IMR-90 (cell line): ENCODE results near the gene IBA57. TPM values are rescaled to one million over a fixed set of nuclear protein-coding genes. Genes with fewer than 3 reads are reported as not detected.

Source experiments
- ATAC-seq: fragments of 200-7000 bp; cut with Tn5 transposase; 2 replicates; pipeline ENCODE4 v1.9.1; 2020; ENCODE audit warnings: low read depth, mild to moderate bottlenecking, moderate library complexity
- BruUV-seq: library from RNA; stranded (reverse); fragments of 400-500 nt; replicated peaks from 2 replicates; lab custom pipeline; 2021; lab: Mats Ljungman, UMichigan
- CTCF ChIA-PET: fragments of 300-600 bp; formaldehyde crosslinking; extraction: SDS; loops from one replicate; lab custom pipeline; 2021; ENCODE audit warnings: antibody characterized with exemption; lab: Yijun Ruan, JAX
- POLR2A ChIA-PET: fragments of 300-600 bp; sonication (Branson Sonifier 250); formaldehyde crosslinking; loops from one replicate; lab custom pipeline; 2022; ENCODE audit warnings: antibody characterized with exemption; ENCODE audit not compliant: unreplicated experiment; lab: Charles Lee
- DNase-seq: peaks from one replicate; pipeline ENCODE4 v3.0.0; 2013
- H2AFZ ChIP-seq: replicated peaks from 2 replicates; pipeline ENCODE3; 2013; ENCODE audit warnings: low read length, mild to moderate bottlenecking; ENCODE audit not compliant: poor library complexity
- H2AK5ac ChIP-seq: 2 replicates; pipeline ENCODE4 v1.6.1; 2013; ENCODE audit warnings: low read depth, low read length, inconsistent platforms
- H2AK9ac ChIP-seq: replicated peaks from 2 replicates; pipeline ENCODE3; 2013; ENCODE audit warnings: mild to moderate bottlenecking, low read depth, low read length, moderate library complexity; ENCODE audit not compliant: poor library complexity
- H2BK120ac ChIP-seq: 2 replicates; pipeline ENCODE4 v1.6.1; 2013; ENCODE audit warnings: low read depth, low read length, inconsistent platforms
- H2BK15ac ChIP-seq: 3 replicates; pipeline ENCODE4 v1.6.1; 2013; ENCODE audit warnings: low read depth, low read length, inconsistent platforms
- H2BK20ac ChIP-seq: 2 replicates; pipeline ENCODE4 v1.6.1; 2013; ENCODE audit warnings: low read depth, mild to moderate bottlenecking, inconsistent platforms, low read length, moderate library complexity
- H2BK5ac ChIP-seq: 2 replicates; pipeline ENCODE4 v1.6.1; 2013; ENCODE audit warnings: mild to moderate bottlenecking, low read depth, low read length, inconsistent platforms; ENCODE audit not compliant: poor library complexity, severe bottlenecking
- H3K14ac ChIP-seq: replicated peaks from 2 replicates; pipeline ENCODE4 v1.6.1; 2013; ENCODE audit warnings: low read depth, low read length, inconsistent platforms
- H3K18ac ChIP-seq: 2 replicates; pipeline ENCODE4 v1.6.1; 2013; ENCODE audit warnings: low read depth, low read length, control low read depth
- H3K23ac ChIP-seq: 2 replicates; pipeline ENCODE4 v1.6.1; 2013; ENCODE audit warnings: low read depth, low read length, inconsistent platforms
- H3K27ac ChIP-seq: 2 replicates; pipeline ENCODE4 v1.5.1; 2013; ENCODE audit warnings: mild to moderate bottlenecking, control low read depth, low read length; ENCODE audit not compliant: insufficient read depth
- H3K27me3 ChIP-seq: 2 replicates; pipeline ENCODE4 v1.6.1; 2013; ENCODE audit warnings: low read length; ENCODE audit not compliant: control insufficient read depth, insufficient read depth
- H3K36me3 ChIP-seq: 2 replicates; pipeline ENCODE4 v1.6.1; 2013; ENCODE audit warnings: low read length, mixed read lengths; ENCODE audit not compliant: control insufficient read depth, insufficient read depth
- H3K4ac ChIP-seq: 2 replicates; pipeline ENCODE4 v1.6.1; 2013; ENCODE audit warnings: low read depth, low read length, inconsistent platforms
- H3K4me1 ChIP-seq: 2 replicates; pipeline ENCODE4 v1.6.1; 2013; ENCODE audit warnings: low read length, mixed read lengths; ENCODE audit not compliant: control insufficient read depth, insufficient read depth
- H3K4me2 ChIP-seq: 2 replicates; pipeline ENCODE4 v1.6.1; 2013; ENCODE audit warnings: low read depth, mild to moderate bottlenecking, control low read depth, low read length, moderate library complexity
- H3K4me3 ChIP-seq: 2 replicates; pipeline ENCODE4 v1.5.1; 2013; ENCODE audit warnings: low read depth, mild to moderate bottlenecking, control low read depth, low read length, moderate library complexity; ENCODE audit not compliant: insufficient read depth
- H3K56ac ChIP-seq: 2 replicates; pipeline ENCODE4 v1.6.1; 2013; ENCODE audit warnings: low read length, inconsistent platforms; ENCODE audit not compliant: insufficient read depth; ENCODE audit errors: extremely low read depth
- H3K79me1 ChIP-seq, 2 experiments: 2 replicates each; pipeline ENCODE4 v1.6.1; 2013; ENCODE audit warnings: low read length in 2 of 2, inconsistent platforms in 1 of 2, low read depth in 1 of 2
- H3K9ac ChIP-seq: 2 replicates; pipeline ENCODE4 v1.6.1; 2013; ENCODE audit warnings: low read depth, low read length, control low read depth
- H3K9me1 ChIP-seq: 2 replicates; pipeline ENCODE4 v1.6.1; 2013; ENCODE audit warnings: low read length, inconsistent platforms; ENCODE audit not compliant: insufficient read depth
- H3K9me3 ChIP-seq: 2 replicates; pipeline ENCODE4 v1.6.1; 2013; ENCODE audit warnings: low read length; ENCODE audit not compliant: control insufficient read depth, insufficient read depth
- H4K20me1 ChIP-seq: 2 replicates; pipeline ENCODE4 v1.6.1; 2013; ENCODE audit warnings: low read length, inconsistent platforms; ENCODE audit not compliant: insufficient read depth
- H4K5ac ChIP-seq: 2 replicates; pipeline ENCODE4 v1.6.1; 2013; ENCODE audit warnings: mild to moderate bottlenecking, low read depth, low read length, control low read depth
- H4K8ac ChIP-seq, 2 experiments: 2 replicates each; pipeline ENCODE4 v1.6.1; 2013; ENCODE audit warnings: low read depth in 2 of 2, low read length in 2 of 2, control low read depth in 1 of 2, inconsistent platforms in 1 of 2
- H4K91ac ChIP-seq: 2 replicates; pipeline ENCODE4 v1.6.1; 2013; ENCODE audit warnings: low read depth, low read length, inconsistent platforms; ENCODE audit not compliant: insufficient read depth
- CEBPB ChIP-seq: IDR thresholded peaks from 2 replicates; pipeline ENCODE4 v1.6.1; 2012; ENCODE audit warnings: low read depth, low read length, improper control_type of control experiment
- CHD1 ChIP-seq: IDR thresholded peaks from 2 replicates; pipeline ENCODE4 v1.6.1; 2012; ENCODE audit warnings: low read depth, low read length, improper control_type of control experiment
- MAFK ChIP-seq: IDR thresholded peaks from 2 replicates; pipeline ENCODE4 v1.6.1; 2012; ENCODE audit warnings: low read depth, low read length, improper control_type of control experiment
- MAZ ChIP-seq: IDR thresholded peaks from 2 replicates; pipeline ENCODE4 v1.6.1; 2012; ENCODE audit warnings: low read depth, mild to moderate bottlenecking, low read length, improper control_type of control experiment, moderate library complexity, borderline replicate concordance
- NFE2L2 ChIP-seq: fragments of 150-350 bp; IDR thresholded peaks from 2 replicates; pipeline ENCODE4 v1.6.1; 2016; ENCODE audit warnings: low read depth, mild to moderate bottlenecking, low read length
- POLR2A ChIP-seq: IDR thresholded peaks from 2 replicates; pipeline ENCODE4 v1.6.1; 2012; ENCODE audit warnings: mild to moderate bottlenecking, low read depth, low read length
- RAD21 ChIP-seq: IDR thresholded peaks from 2 replicates; pipeline ENCODE4 v1.6.1; 2012; ENCODE audit warnings: low read length, improper control_type of control experiment
- RCOR1 ChIP-seq: IDR thresholded peaks from 2 replicates; pipeline ENCODE4 v1.6.1; 2012; ENCODE audit warnings: mild to moderate bottlenecking, low read length, improper control_type of control experiment; ENCODE audit not compliant: insufficient replicate concordance
- SMC3 ChIP-seq: fragments of 150-350 bp; IDR thresholded peaks from 2 replicates; pipeline ENCODE4 v1.6.1; 2016; ENCODE audit warnings: low read depth, mild to moderate bottlenecking, antibody characterized with exemption, low read length, moderate library complexity
- USF2 ChIP-seq: fragments of 150-350 bp; IDR thresholded peaks from 2 replicates; pipeline ENCODE4 v1.6.1; 2017; ENCODE audit warnings: mild to moderate bottlenecking, antibody characterized with exemption, low read length, low read depth
- WGBS, 2 experiments: methylation state at CpG; one replicate each; pipeline versions ENCODE4 v1.1.5 to v1.1.7; 2013; ENCODE audit warnings: missing lambda C conversion rate in 2 of 2; ENCODE audit not compliant: insufficient read length in 1 of 2; ENCODE audit errors: extremely low coverage in 2 of 2; 5-methylcytosine and 5-hydroxymethylcytosine counted together
- dilution Hi-C: fragments of 300-500 bp; cut with HindIII; formaldehyde crosslinking; loops from one replicate; pipeline ENCODE4 v1.14.3; 2018; ENCODE audit warnings: low sequenced_read_pairs; ENCODE audit not compliant: unreplicated experiment
- in situ Hi-C: fragments of 300-500 bp; cut with MboI; formaldehyde crosslinking; loops from 3 replicates; pipeline ENCODE4 v1.14.3; 2019; ENCODE audit warnings: low sequenced_read_pairs, inconsistent platforms, mixed read lengths
- intact Hi-C: fragments of 100-400 bp; cut with micrococcal nuclease; formaldehyde crosslinking; loops from 2 replicates; pipeline ENCODE4 v1.10.0; 2022
- polyA plus RNA-seq, 3 experiments: library from polyadenylated mRNA; depleted of rRNA; stranded (reverse); fragments of >200 nt; gene quantifications; 2 replicates each; pipeline ENCODE4 v1.2.3, GENCODE V29; 2012; ENCODE audit warnings: low replicate concordance in 1 of 3
- total RNA-seq: library from RNA; depleted of rRNA; stranded (reverse); fragments of >200 nt; gene quantifications from 2 replicates; pipeline ENCODE4 v1.2.3, GENCODE V29; 2012
- TF ChIP-seq, protein P1 (sequence below): conservative IDR thresholded peaks from 2 replicates; pipeline ENCODE4 v1.5.1; 2012; ENCODE audit warnings: mild to moderate bottlenecking, low read depth, low read length, improper control_type of control experiment

The IBA57 gene
- total and polyA plus RNA-seq, 2 of the 4 experiments (the other 2 are of a cell fraction) = 2.0 to 2.6 TPM

GRCh38 chr1:228184152-228184551 is 18.5 kb downstream of the IBA57 start:
- Histone ChIP-seq H3K9ac (no peak overlapping the region), H4K20me1 (no peaks in the 10 kb centered on the region), H2BK120ac (no peak overlapping the region), H2AK9ac (no peak overlapping the region), H3K4me2 (no peak overlapping the region), H3K9me1 (peaks cover 12% of the 10 kb centered on the region), H3K4ac (no peak overlapping the region), H4K8ac (no peak overlapping the region), H3K36me3 (no peaks in the 10 kb centered on the region), H4K91ac (no peak overlapping the region), H4K5ac (no peak overlapping the region), H3K79me1 (peaks cover 0 to 8% of the 10 kb centered on the region in 2 experiments; a peak in 2 of 4 replicates), H3K18ac (no peak overlapping the region), H3K4me3 (no peak overlapping the region), H3K27me3 (no peaks in the 10 kb centered on the region), H3K23ac (no peak overlapping the region), H2BK15ac (no peak overlapping the region; the same call in 2 of the 3 replicates), H3K4me1 (peaks cover 4% of the 10 kb centered on the region; the same call in 1 of the 2 replicates), H3K56ac (no peak overlapping the region), H2BK5ac (no peak overlapping the region), H3K14ac (no peak overlapping the region), H2BK20ac (no peak overlapping the region), H3K9me3 (0 out of 2 replicates have a peak, but pooled peaks cover 2% of the 10 kb centered on the region), H3K27ac (no peak overlapping the region), H2AFZ (no peak overlapping the region), H2AK5ac (no peak overlapping the region)
- DNase-seq (no peak), ATAC-seq (no peak)
- dilution Hi-C loops = no loop called here
- no peak for TF ChIP-seq CHD1
- TF ChIP-seq NFE2L2 = no peak
- no peak for TF ChIP-seq MAFK
- TF ChIP-seq RCOR1 = no peak
- no peak for TF ChIP-seq POLR2A
- TF ChIP-seq, protein P1, sequence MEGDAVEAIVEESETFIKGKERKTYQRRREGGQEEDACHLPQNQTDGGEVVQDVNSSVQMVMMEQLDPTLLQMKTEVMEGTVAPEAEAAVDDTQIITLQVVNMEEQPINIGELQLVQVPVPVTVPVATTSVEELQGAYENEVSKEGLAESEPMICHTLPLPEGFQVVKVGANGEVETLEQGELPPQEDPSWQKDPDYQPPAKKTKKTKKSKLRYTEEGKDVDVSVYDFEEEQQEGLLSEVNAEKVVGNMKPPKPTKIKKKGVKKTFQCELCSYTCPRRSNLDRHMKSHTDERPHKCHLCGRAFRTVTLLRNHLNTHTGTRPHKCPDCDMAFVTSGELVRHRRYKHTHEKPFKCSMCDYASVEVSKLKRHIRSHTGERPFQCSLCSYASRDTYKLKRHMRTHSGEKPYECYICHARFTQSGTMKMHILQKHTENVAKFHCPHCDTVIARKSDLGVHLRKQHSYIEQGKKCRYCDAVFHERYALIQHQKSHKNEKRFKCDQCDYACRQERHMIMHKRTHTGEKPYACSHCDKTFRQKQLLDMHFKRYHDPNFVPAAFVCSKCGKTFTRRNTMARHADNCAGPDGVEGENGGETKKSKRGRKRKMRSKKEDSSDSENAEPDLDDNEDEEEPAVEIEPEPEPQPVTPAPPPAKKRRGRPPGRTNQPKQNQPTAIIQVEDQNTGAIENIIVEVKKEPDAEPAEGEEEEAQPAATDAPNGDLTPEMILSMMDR = no peak
- TF ChIP-seq CEBPB = no peak
- no peak for TF ChIP-seq SMC3
- no peak for TF ChIP-seq MAZ
- no peak for TF ChIP-seq RAD21
- no peak for TF ChIP-seq USF2
- ChIA-PET CTCF (no interaction called here), POLR2A (no interaction called here)
- in situ Hi-C loops = no loop called here
- no CpG with 5 or more reads among the region's 7 CpGs for WGBS, 2 experiments
- no TSS peak for BruUV-seq
- intact Hi-C loops = no loop called here
